Epithelial cell of proximal tubule (primary cell): ENCODE data around the gene POGZ. TPM values are rescaled to one million over a fixed set of nuclear protein-coding genes. Genes with fewer than 3 reads are reported as not detected.

Experiments used
- DNase-seq: peaks from one replicate; pipeline ENCODE4 v3.0.0-alpha.2; 2011; ENCODE audit warnings: low read depth
- H3K4me3 ChIP-seq: 2 replicates; pipeline ENCODE4 v1.5.1; 2011; ENCODE audit warnings: low read depth, mild to moderate bottlenecking, low read length
- CTCF ChIP-seq: conservative IDR thresholded peaks from 2 replicates; pipeline ENCODE4 v1.5.1; 2012; ENCODE audit warnings: low read depth, mild to moderate bottlenecking, low read length
- total RNA-seq: library from RNA; depleted of rRNA; stranded (reverse); fragments of >200 nt; gene quantifications from 2 replicates; pipeline ENCODE4 v1.2.3, GENCODE V29; 2015

Gene POGZ
- total RNA-seq, 1 donor from 2014 or later = 29.3 TPM

GRCh38 chr1:151425103-151425502 lies 34.2 kb downstream of the POGZ start:
- no peak for DNase-seq
- H3K4me3 ChIP-seq = no peak overlapping the region
- no peak for TF ChIP-seq CTCF

GRCh38 chr1:151419819-151420218 lies 39.5 kb downstream of the POGZ start:
- no peak overlapping the region for H3K4me3 ChIP-seq
- DNase-seq = no peak

GRCh38 chr1:151418081-151418480 lies 41.2 kb downstream of the POGZ start:
- no peak for DNase-seq
- no peak overlapping the region for H3K4me3 ChIP-seq
- no peak for TF ChIP-seq CTCF

More at GRCh38 chr1:151419819-151420218, 39.5 kb downstream of the POGZ start:
- TF ChIP-seq CTCF = no peak

GRCh38 chr1:151416231-151416630 lies 43.1 kb downstream of the POGZ start:
- DNase-seq = peak; percentile 16
- no peak overlapping the region for H3K4me3 ChIP-seq
- no peak for TF ChIP-seq CTCF

GRCh38 chr1:151411884-151412283 lies 47.4 kb downstream of the POGZ start:
- no peak overlapping the region for H3K4me3 ChIP-seq
- no peak for DNase-seq
- no peak for TF ChIP-seq CTCF

GRCh38 chr1:151408891-151409290 lies 50.4 kb downstream of the POGZ start:
- no peak for TF ChIP-seq CTCF
- no peak for DNase-seq
- H3K4me3 ChIP-seq = no peak overlapping the region

GRCh38 chr1:151407304-151407703 lies 52.0 kb downstream of the POGZ start:
- no peak for TF ChIP-seq CTCF
- DNase-seq = no peak
- no peak overlapping the region for H3K4me3 ChIP-seq
